Heart left ventricle (tissue), 16 donors: ENCODE measurements around the gene MYO19. TPM values are rescaled to one million over a fixed set of nuclear protein-coding genes. Genes with fewer than 3 reads are reported as not detected.

Experiments used
- ATAC-seq, 4 donors: fragments of 200-7000 bp; cut with Tn5 transposase; one replicate each; pipeline ENCODE4 v1.9.1; 2020 to 2022; ENCODE audit warnings: moderate library complexity in 4 of 4, mild to moderate bottlenecking in 3 of 4, moderate number of reproducible peaks in 1 of 4
- DNase-seq, 5 donors: peaks; one replicate each; pipeline ENCODE4 v3.0.0-alpha.2; 2020
- H3K27ac ChIP-seq, 12 donors: fragments of 200-600 bp; sonication (generic) in 4 of 12; one replicate each; pipeline versions ENCODE4 v1.5.0 to v1.8.0; 2016 to 2022; ENCODE audit warnings: mild to moderate bottlenecking in 2 of 12
- H3K27me3 ChIP-seq, 9 donors: fragments of 200-600 bp; sonication (generic) in 2 of 9; one replicate each; pipeline versions ENCODE4 v1.5.1 to v1.8.0; 2016 to 2022; ENCODE audit warnings: mild to moderate bottlenecking in 3 of 9
- H3K36me3 ChIP-seq, 9 donors: fragments of 200-600 bp; sonication (generic) in 2 of 9; one replicate each; pipeline versions ENCODE4 v1.5.0 to v1.8.0; 2018 to 2022; ENCODE audit warnings: mild to moderate bottlenecking in 2 of 9
- H3K4me1 ChIP-seq, 12 donors: fragments of 200-600 bp; sonication (generic) in 4 of 12; one replicate each; pipeline versions ENCODE4 v1.5.0 to v1.8.0; 2016 to 2022; ENCODE audit warnings: mild to moderate bottlenecking in 3 of 12
- H3K4me3 ChIP-seq, 12 donors: fragments of 200-600 bp; sonication (generic) in 4 of 12; one replicate each; pipeline versions ENCODE4 v1.5.0 to v1.8.0; 2017 to 2022; ENCODE audit warnings: mild to moderate bottlenecking in 9 of 12, moderate library complexity in 4 of 12
- H3K9me3 ChIP-seq, 12 donors: fragments of 200-600 bp; sonication (generic) in 4 of 12; one replicate each; pipeline versions ENCODE4 v1.5.0 to v1.8.0; 2016 to 2022; ENCODE audit warnings: mild to moderate bottlenecking in 1 of 12
- POLR2A ChIP-seq, 2 donors: fragments of 450-650 bp; IDR thresholded peaks; one replicate each; pipeline ENCODE4 v1.6.1; 2017; ENCODE audit warnings: antibody characterized with exemption in 2 of 2, mild to moderate bottlenecking in 2 of 2, moderate library complexity in 2 of 2
- WGBS, 4 donors: extraction: QIAGEN DNeasy Blood & Tissue Kit in 2 of 4; methylation state at CpG; one replicate each; pipeline versions ENCODE4 v1.1.5 to v1.1.7; 2013 to 2018; 5-methylcytosine and 5-hydroxymethylcytosine counted together
- intact Hi-C, 10 donors: fragments of 100-400 bp; cut with DNase I; formaldehyde crosslinking; loops; one replicate each; pipeline versions ENCODE4 v1.11.1 to v1.14.2; 2022
- polyA plus RNA-seq, 2 donors: library from polyadenylated mRNA; stranded (reverse); fragments of 200-250 nt; gene quantifications; one replicate each; pipeline ENCODE4 v1.2.3, GENCODE V29; 2013
- total RNA-seq, 9 donors: library from RNA; depleted of rRNA in 2 of 9; stranded (reverse); fragments of >200 nt in 2 of 9; fragmentation: NEBNext Ultra II Directional in 3 of 9; extraction: Animal tissue kit (Norgen Biotek cat#: 25700) in 3 of 9; gene quantifications; one replicate each; pipeline versions ENCODE4 v1.1.0 to v1.2.4, GENCODE V29; 2016 to 2023
- TF ChIP-seq, protein P1 (sequence below), 12 donors: fragments of 200-600 bp; sonication (generic) in 4 of 12; IDR thresholded peaks; one replicate each; pipeline versions ENCODE4 v1.5.0 to v1.8.0; 2018 to 2022; ENCODE audit warnings: antibody characterized with exemption in 12 of 12, mild to moderate bottlenecking in 5 of 12
- donor health status: ischemic (EF 13 %, LVEDD 7.1; RV severe dilation, severe dysfunction).
- donor health status: healthy with polysubstance abuse.
- donor health status: DM: no; HTN: yes; CAD: no.
- donor health status: DM: no; HTN: no; CAD: no.
- donor health status: ischemic (EF 25% LVEDD 6.9; RV normal size, moderate dysfunction).
- donor health status: ischemic (EF 25% LVEDD 5.7; RV mildly dilated, moderate dysfunction).
- donor health status: healthy.
- donor health status: DM: yes; HTN: yes; CAD: no.
- donor health status: ischemic (EF 35%, LVEDD 5.7; RV mildly dilated, moderate dysfunction).
- donor health status: nonischemic (EF 11% LVEDD 7.7; RV severe dilation, severe dysfunction).
- donor health status: DM: yes; HTN: yes; CAD: no.
- donor health status: PGD.
- donor health status: ischemic (EF 29% LVEDD 5.4; RV normal size, mild dysfunction).
- donor health status: nonischemic (EF 23%, LVEDD 6.1; RV moderate dilation, normal function).

The MYO19 gene
- total and polyA plus RNA-seq, 11 donors, result 5.8 to 32.7 (median 12.3) TPM

- TF ChIP-seq, protein P1, sequence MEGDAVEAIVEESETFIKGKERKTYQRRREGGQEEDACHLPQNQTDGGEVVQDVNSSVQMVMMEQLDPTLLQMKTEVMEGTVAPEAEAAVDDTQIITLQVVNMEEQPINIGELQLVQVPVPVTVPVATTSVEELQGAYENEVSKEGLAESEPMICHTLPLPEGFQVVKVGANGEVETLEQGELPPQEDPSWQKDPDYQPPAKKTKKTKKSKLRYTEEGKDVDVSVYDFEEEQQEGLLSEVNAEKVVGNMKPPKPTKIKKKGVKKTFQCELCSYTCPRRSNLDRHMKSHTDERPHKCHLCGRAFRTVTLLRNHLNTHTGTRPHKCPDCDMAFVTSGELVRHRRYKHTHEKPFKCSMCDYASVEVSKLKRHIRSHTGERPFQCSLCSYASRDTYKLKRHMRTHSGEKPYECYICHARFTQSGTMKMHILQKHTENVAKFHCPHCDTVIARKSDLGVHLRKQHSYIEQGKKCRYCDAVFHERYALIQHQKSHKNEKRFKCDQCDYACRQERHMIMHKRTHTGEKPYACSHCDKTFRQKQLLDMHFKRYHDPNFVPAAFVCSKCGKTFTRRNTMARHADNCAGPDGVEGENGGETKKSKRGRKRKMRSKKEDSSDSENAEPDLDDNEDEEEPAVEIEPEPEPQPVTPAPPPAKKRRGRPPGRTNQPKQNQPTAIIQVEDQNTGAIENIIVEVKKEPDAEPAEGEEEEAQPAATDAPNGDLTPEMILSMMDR (IDR thresholded peaks at IDR 0.05), result no peak
- no peak for TF ChIP-seq POLR2A (IDR thresholded peaks at IDR 0.05)
- ATAC-seq (no peak), DNase-seq (no peak)
- H3K27me3 ChIP-seq, result peaks cover 0 to 53% (median 12%) of the 10 kb centered on the region in 9 donors
- H3K9me3 ChIP-seq, result no peaks in the 10 kb centered on the region
- no peaks in the 10 kb centered on the region for H3K4me1 ChIP-seq
- H3K27ac ChIP-seq, result no peak overlapping the region
- no peaks in the 10 kb centered on the region for H3K36me3 ChIP-seq
- intact Hi-C loops, result no loop called here
- H3K4me3 ChIP-seq, result no peak overlapping the region
Measured at GRCh38 chr17:36470499-36470898, 64.2 kb downstream of the MYO19 start.

GRCh38 chr17:36469733-36470132 lies 64.9 kb downstream of the MYO19 start:
- no peak for DNase-seq
- H3K4me1 ChIP-seq, result peaks cover 0 to under 1% (median 0%) of the 10 kb centered on the region in 12 donors
- intact Hi-C loops, result no loop called here
- H3K27ac ChIP-seq, result no peak overlapping the region
- 70 to 77% (median 71%) methylated on average over 7 of the region's 7 CpGs for WGBS, 4 donors
- ATAC-seq, result no peak
- TF ChIP-seq, protein P1 (IDR thresholded peaks at IDR 0.05), result no peak
- no peak for TF ChIP-seq POLR2A (IDR thresholded peaks at IDR 0.05)
- H3K36me3 ChIP-seq, result no peaks in the 10 kb centered on the region
- H3K9me3 ChIP-seq, result no peaks in the 10 kb centered on the region
- H3K27me3 ChIP-seq, result peaks cover 4 to 60% (median 20%) of the 10 kb centered on the region in 9 donors
- H3K4me3 ChIP-seq, result no peak overlapping the region

GRCh38 chr17:36468903-36469635 lies 65.6 kb downstream of the MYO19 start:
- peaks cover 0 to 7% (median 0%) of the 10 kb centered on the region in 12 donors for H3K4me1 ChIP-seq
- 62 to 68% (median 67%) methylated on average over 18 of the region's 18 CpGs for WGBS, 4 donors
- H3K27me3 ChIP-seq, result peaks cover 4 to 62% (median 22%) of the 10 kb centered on the region in 9 donors
- ATAC-seq, result no peak
- H3K4me3 ChIP-seq, result no peak overlapping the region
- no peak for DNase-seq
- H3K36me3 ChIP-seq, result no peaks in the 10 kb centered on the region
- H3K27ac ChIP-seq, result no peak overlapping the region
- H3K9me3 ChIP-seq, result no peaks in the 10 kb centered on the region
- TF ChIP-seq POLR2A (IDR thresholded peaks at IDR 0.05), result no peak
- TF ChIP-seq, protein P1 (IDR thresholded peaks at IDR 0.05), result no peak
- intact Hi-C loops, result no loop called here

DNA sequence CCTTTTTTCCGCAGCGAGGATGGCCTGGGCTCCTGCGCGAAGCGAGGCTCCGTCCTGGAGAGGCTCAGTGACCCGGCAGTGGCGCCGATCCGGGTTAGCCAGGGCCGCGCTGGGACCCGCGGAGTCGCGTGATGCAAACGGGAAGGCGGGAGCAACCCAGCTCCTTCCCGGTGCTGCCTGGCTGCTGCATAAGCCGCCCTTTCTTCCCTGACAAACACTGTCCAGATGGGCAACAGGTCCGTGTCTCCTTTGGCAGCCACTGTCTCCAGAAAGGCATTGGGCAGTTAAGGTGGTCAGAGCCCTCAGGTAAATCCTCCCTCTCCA lies 69.9 kb downstream of the MYO19 start:
- ATAC-seq (no peak), DNase-seq (no peak)
- 7 to 17% (median 9%) methylated on average over 6 to 21 of the region's 21 CpGs for WGBS, 4 donors
- H3K4me3 ChIP-seq, result no peak overlapping the region
- H3K36me3 ChIP-seq, result no peaks in the 10 kb centered on the region
- peaks cover 4 to 64% (median 28%) of the 10 kb centered on the region in 9 donors for H3K27me3 ChIP-seq
- H3K27ac ChIP-seq, result no peak overlapping the region
- H3K9me3 ChIP-seq, result no peaks in the 10 kb centered on the region
- TF ChIP-seq, protein P1 (IDR thresholded peaks at IDR 0.05), result no peak
- no peak for TF ChIP-seq POLR2A (IDR thresholded peaks at IDR 0.05)
- intact Hi-C loops, result no loop called here
- H3K4me1 ChIP-seq, result peaks cover 0 to 11% (median 0%) of the 10 kb centered on the region in 12 donors
